Choroid plexus epithelial cell (primary cell): ENCODE measurements around the gene MYCBPAP.

Source experiments
- DNase-seq: peaks from one replicate; pipeline ENCODE4 v3.0.0-alpha.2; 2010; ENCODE audit warnings: low read depth
- H3K4me3 ChIP-seq: 2 replicates; pipeline ENCODE4 v1.5.1; 2011; ENCODE audit warnings: low read depth, mild to moderate bottlenecking, control low read depth, low read length, moderate library complexity
- TF ChIP-seq, protein P1 (sequence below): conservative IDR thresholded peaks from 2 replicates; pipeline ENCODE4 v1.5.1; 2011; ENCODE audit warnings: low read depth, mild to moderate bottlenecking, control low read depth, inconsistent platforms, low read length, moderate library complexity

Gene MYCBPAP

GRCh38 chr17:50523208-50523607, 15.0 kb downstream of the MYCBPAP start:
- H3K4me3 ChIP-seq = no peak overlapping the region
- no peak for DNase-seq
- TF ChIP-seq, protein P1, sequence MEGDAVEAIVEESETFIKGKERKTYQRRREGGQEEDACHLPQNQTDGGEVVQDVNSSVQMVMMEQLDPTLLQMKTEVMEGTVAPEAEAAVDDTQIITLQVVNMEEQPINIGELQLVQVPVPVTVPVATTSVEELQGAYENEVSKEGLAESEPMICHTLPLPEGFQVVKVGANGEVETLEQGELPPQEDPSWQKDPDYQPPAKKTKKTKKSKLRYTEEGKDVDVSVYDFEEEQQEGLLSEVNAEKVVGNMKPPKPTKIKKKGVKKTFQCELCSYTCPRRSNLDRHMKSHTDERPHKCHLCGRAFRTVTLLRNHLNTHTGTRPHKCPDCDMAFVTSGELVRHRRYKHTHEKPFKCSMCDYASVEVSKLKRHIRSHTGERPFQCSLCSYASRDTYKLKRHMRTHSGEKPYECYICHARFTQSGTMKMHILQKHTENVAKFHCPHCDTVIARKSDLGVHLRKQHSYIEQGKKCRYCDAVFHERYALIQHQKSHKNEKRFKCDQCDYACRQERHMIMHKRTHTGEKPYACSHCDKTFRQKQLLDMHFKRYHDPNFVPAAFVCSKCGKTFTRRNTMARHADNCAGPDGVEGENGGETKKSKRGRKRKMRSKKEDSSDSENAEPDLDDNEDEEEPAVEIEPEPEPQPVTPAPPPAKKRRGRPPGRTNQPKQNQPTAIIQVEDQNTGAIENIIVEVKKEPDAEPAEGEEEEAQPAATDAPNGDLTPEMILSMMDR = no peak

GRCh38 chr17:50524838-50525237, 16.6 kb downstream of the MYCBPAP start:
- TF ChIP-seq, protein P1 = no peak
- DNase-seq = no peak
- H3K4me3 ChIP-seq = no peak overlapping the region

DNA sequence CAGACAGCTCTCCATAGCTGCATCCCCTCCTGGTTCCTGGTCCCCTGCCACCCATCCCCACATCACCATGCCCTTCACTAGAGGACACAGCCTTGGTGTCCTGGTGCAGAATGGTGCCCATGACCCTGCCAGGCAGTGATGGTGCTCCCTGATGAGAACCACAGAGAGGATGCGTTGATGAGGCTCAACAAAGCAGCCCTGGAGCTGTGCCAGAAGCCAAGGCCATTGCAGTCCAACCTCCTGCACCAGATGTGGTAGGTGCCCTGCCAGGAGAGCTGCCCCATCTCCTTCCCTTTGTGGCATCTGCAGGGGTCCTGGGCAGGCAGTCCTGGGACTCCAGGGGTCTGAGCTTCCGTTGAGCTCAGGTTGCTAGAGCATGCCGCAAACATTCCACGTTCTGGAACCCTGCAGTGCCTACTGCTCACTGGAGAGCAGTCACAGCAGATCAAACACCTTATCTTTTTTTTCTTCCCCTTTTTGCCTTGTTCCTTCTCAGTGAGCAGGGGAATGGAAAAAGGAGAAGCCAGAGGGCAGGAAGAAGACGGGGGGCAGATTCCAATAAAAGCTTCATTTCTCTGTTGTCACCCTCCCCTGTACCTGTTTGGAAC, 19.0 kb downstream of the MYCBPAP start:
- DNase-seq = no peak
- TF ChIP-seq, protein P1 = no peak
- H3K4me3 ChIP-seq = no peak overlapping the region

- H3K4me3 ChIP-seq = no peak overlapping the region
- DNase-seq = no peak
- TF ChIP-seq, protein P1 = no peak
Observed at GRCh38 chr17:50527949-50528474, 19.8 kb downstream of the MYCBPAP start.

DNA sequence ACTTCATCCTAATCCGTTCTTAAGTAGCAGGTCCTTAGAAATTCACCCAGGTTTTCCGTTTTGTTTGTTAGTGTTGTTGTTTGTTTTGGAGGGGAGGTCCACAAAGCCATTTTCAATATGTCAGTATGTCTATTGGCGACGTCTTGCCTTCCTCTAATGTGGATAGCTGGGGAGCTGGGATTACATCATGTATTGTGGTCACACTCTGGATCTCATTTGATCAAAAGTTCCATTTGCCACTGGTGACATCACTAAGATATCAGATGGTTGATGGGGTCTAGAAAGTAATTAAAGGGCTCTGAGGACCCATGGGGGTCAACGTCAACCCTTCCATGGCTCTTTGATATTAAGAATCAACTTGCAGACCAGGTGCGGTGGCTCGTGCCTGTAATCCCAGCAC, 21.6 kb downstream of the MYCBPAP start:
- H3K4me3 ChIP-seq = no peak overlapping the region
- TF ChIP-seq, protein P1 = no peak
- no peak for DNase-seq

GRCh38 chr17:50531428-50532025, 23.3 kb downstream of the MYCBPAP start:
- no peak overlapping the region for H3K4me3 ChIP-seq
- DNase-seq = no peak
- TF ChIP-seq, protein P1 = no peak

DNA sequence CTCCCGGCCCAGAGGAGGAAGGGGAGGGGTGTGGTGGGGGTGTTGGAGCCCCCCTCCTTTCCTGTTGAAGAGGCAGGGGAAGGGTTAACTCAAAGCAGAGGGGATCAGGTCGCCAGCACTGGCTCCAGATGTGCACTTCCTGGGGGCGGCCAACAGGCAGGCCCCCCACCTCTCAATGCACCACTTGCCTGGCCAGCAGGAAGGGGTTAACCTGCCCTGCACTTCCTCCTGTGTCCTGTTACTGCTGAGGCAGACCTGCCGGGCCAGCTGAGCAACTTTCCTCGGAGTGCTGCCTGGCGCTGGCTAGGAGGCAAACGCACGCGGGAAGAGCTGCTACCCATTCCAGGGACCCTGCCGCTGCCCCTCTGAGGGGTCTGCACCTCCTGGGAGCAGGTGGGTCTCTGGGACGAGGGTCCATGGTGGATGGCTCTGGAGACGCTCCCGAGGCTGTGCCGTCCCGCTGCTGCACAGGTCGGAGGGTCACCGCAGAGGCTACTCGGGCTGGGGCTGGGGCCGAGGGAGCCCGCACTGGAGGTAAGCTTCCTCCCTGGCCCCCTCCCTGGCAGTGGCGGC, 24.3 kb downstream of the MYCBPAP start, which contains the start of gene EPN3:
Gene EPN3 (plus strand): TSS at position 284 of the 573 bp plus-strand sequence. CDS start 3,822 bp downstream, outside the sequence.
- DNase-seq = no peak
- TF ChIP-seq, protein P1 = no peak
- H3K4me3 ChIP-seq = no peak within 1 kb of the TSS
